Measurements from ENCODE around the gene ANKRD33B. TPM values are rescaled to one million over a fixed set of nuclear protein-coding genes. Genes with fewer than 3 reads are reported as not detected.

ANKRD33B gene
- total and polyA plus RNA-seq, 2 of the 13 experiments (the other 11 are each of a cell fraction or from before 2014, with no cell fraction given), result 0.02 TPM; not detected in 1

GRCh38 chr5:10543585-10544040 lies 20.3 kb upstream of the ANKRD33B start:
- DNase-seq (ENCODE audit: low spot score) (no peak), FAIRE-seq (no peak), ATAC-seq (no peak)
- H3K9ac ChIP-seq (ENCODE audit: insufficient read depth, low read depth, low read length), result no peak overlapping the region
- CTCF ChIA-PET (ENCODE audit: low intra/inter-chr PET ratio, low total read pairs), result no interaction called here
- H3K79me2 ChIP-seq (ENCODE audit: insufficient read depth, low read length), result no peaks in the 10 kb centered on the region
- intact Hi-C loops (cut with micrococcal nuclease; ENCODE audit: unreplicated experiment) (no loop called here), in situ Hi-C loops (cut with HindIII; ENCODE audit: extremely low pct_ligation_motif_present, low pct_unique_long_range_greater_than_20kb) (no loop called here)
- no peaks in the 10 kb centered on the region for H3K36me3 ChIP-seq (replicated peaks in 1 of 2; ENCODE audit: control insufficient read depth in 1 of 2, insufficient read depth in 2 of 2, low read length in 2 of 2)
- H3K27me3 ChIP-seq (ENCODE audit: control insufficient read depth in 1 of 2, insufficient read depth in 2 of 2, low read length in 2 of 2), result peaks cover 0 to 19% of the 10 kb centered on the region in 2 experiments; a peak in 3 of 5 replicates
- no peak overlapping the region for H3K4me3 ChIP-seq (replicated peaks in 1 of 3; ENCODE audit: insufficient read depth in 1 of 3, low read depth in 2 of 3, low read length in 3 of 3)
- no peaks in the 10 kb centered on the region for H3K4me1 ChIP-seq (ENCODE audit: insufficient read depth, low read length)
- TF ChIP-seq ZNF33A (CRISPR knock-in tag; IDR thresholded peaks at IDR 0.05; ENCODE audit: borderline replicate concordance), result no peak
- no peak for TF ChIP-seq ATF7 (IDR thresholded peaks at IDR 0.05)
- TF ChIP-seq ATF7 (CRISPR knock-in tag; IDR thresholded peaks at IDR 0.05), result no peak
- no peak for TF ChIP-seq CENPT (CRISPR knock-in tag; IDR thresholded peaks at IDR 0.05; ENCODE audit: low read depth)
- TF ChIP-seq SUZ12 (IDR thresholded peaks at IDR 0.05; ENCODE audit: low read depth, low read length), result no peak
- TF ChIP-seq MLLT10 (CRISPR knock-in tag; IDR thresholded peaks at IDR 0.05), result no peak
- TF ChIP-seq PAF1 (CRISPR knock-in tag; IDR thresholded peaks at IDR 0.05), result no peak
- no peak for TF ChIP-seq ZNF781 (CRISPR knock-in tag; IDR thresholded peaks at IDR 0.05; ENCODE audit: borderline replicate concordance, not compliant biosample characterization)
- TF ChIP-seq ZFP1 (CRISPR knock-in tag; IDR thresholded peaks at IDR 0.05), result no peak
- TF ChIP-seq THAP11 (CRISPR knock-in tag; IDR thresholded peaks at IDR 0.05), result no peak
- no peak for TF ChIP-seq ZNF282 (IDR thresholded peaks at IDR 0.05; ENCODE audit: partially characterized antibody)
- TF ChIP-seq ETV5 (CRISPR knock-in tag; IDR thresholded peaks at IDR 0.05; ENCODE audit: borderline replicate concordance), result no peak
- no peak for TF ChIP-seq HNRNPK (IDR thresholded peaks at IDR 0.05; ENCODE audit: low read depth, low read length, poor library complexity, severe bottlenecking)
- no peak for TF ChIP-seq RERE (CRISPR knock-in tag; IDR thresholded peaks at IDR 0.05; ENCODE audit: low read depth)
- TF ChIP-seq ZNF749 (CRISPR knock-in tag; IDR thresholded peaks at IDR 0.05; ENCODE audit: borderline replicate concordance), result no peak
- no peak for TF ChIP-seq MED13 (CRISPR knock-in tag; IDR thresholded peaks at IDR 0.05)
- H4K20me1 ChIP-seq (ENCODE audit: insufficient read depth, low read length), result no peaks in the 10 kb centered on the region
- H3K4me2 ChIP-seq (ENCODE audit: low read depth, low read length), result no peak overlapping the region
- WGBS (ENCODE audit: low lambda C conversion rate), result 3% methylated on average over 7 of the region's 7 CpGs
- H2AFZ ChIP-seq (ENCODE audit: low read length), result no peak overlapping the region
- no peak overlapping the region for H3K27ac ChIP-seq (ENCODE audit: extremely low read length, insufficient read depth, low read length)
- H3K9me3 ChIP-seq (ENCODE audit: low read length), result no peaks in the 10 kb centered on the region
- POLR2A ChIA-PET, result no interaction called here
- no TSS peak for BruUV-seq (replicated peaks)
